ENCODE results near the gene TDRD12. TPM values are rescaled to one million over a fixed set of nuclear protein-coding genes. Genes with fewer than 3 reads are reported as not detected.

TDRD12 gene
- total RNA-seq, 1 experiment from 2014 or later = 1.3 TPM

- H3K27me3 Mint-ChIP-seq (ENCODE audit: low read depth) = no peaks in the 10 kb centered on the region
- H3K27ac ChIP-seq (ENCODE audit: insufficient read length, low read depth, low read length) = no peak overlapping the region
- H2BK5ac ChIP-seq (ENCODE audit: insufficient read length, low read length) = no peak overlapping the region
- no peak for DNase-seq
- no peaks in the 10 kb centered on the region for H3K27me3 ChIP-seq (ENCODE audit: insufficient read depth, low read length)
- no peak overlapping the region for H2AK5ac ChIP-seq (ENCODE audit: insufficient read length, low read length)
- H3K27ac Mint-ChIP-seq = peak overlapping the region; percentile 11 to 73 (median 73); a peak in 5 of 7 replicates
- H3K4me2 ChIP-seq (ENCODE audit: insufficient read depth, insufficient read length, low read length) = no peak overlapping the region
- no peaks in the 10 kb centered on the region for H3K79me1 ChIP-seq (ENCODE audit: insufficient read depth, low read depth, low read length, poor library complexity, severe bottlenecking)
- no peak overlapping the region for H2BK15ac ChIP-seq (ENCODE audit: low read depth, low read length)
- H3T11ph ChIP-seq (ENCODE audit: low read length) = no peak overlapping the region
- TF ChIP-seq CTCF (conservative IDR thresholded peaks at IDR 0.05) = no peak
- no peaks in the 10 kb centered on the region for H3K23me2 ChIP-seq (ENCODE audit: insufficient read length, low read depth, low read length, poor library complexity, severe bottlenecking)
- no peak overlapping the region for H3K18ac ChIP-seq (ENCODE audit: insufficient read length, low read depth, low read length)
- no peak overlapping the region for H3K56ac ChIP-seq (ENCODE audit: insufficient read length, low read depth, low read length)
- H3K9me3 Mint-ChIP-seq = peaks cover 0 to 5% of the 10 kb centered on the region in 2 experiments; a peak in 1 of 5 replicates
- H3K36me3 Mint-ChIP-seq (ENCODE audit: insufficient read depth in 1 of 3, low read depth in 3 of 3) = no peaks in the 10 kb centered on the region; a peak in 2 of 7 replicates
- no peak overlapping the region for H4K8ac ChIP-seq (replicated peaks; ENCODE audit: insufficient read length, low read depth, low read length)
- H4K91ac ChIP-seq (ENCODE audit: insufficient read length, low read depth, low read length) = no peak overlapping the region
- H3K9me3 ChIP-seq (ENCODE audit: control insufficient read depth, low read depth, low read length) = no peaks in the 10 kb centered on the region
- H2BK12ac ChIP-seq (ENCODE audit: insufficient read length, low read depth, low read length) = no peak overlapping the region
- WGBS (ENCODE audit: extremely low coverage, insufficient read length, low lambda C conversion rate) = no CpG with 5 or more reads among the region's 7 CpGs
- H4K5ac ChIP-seq (ENCODE audit: insufficient read length, low read depth, low read length) = no peak overlapping the region
- H4K20me1 ChIP-seq (ENCODE audit: control insufficient read depth, insufficient read depth, insufficient read length) = no peaks in the 10 kb centered on the region
- no peak overlapping the region for H3K4ac ChIP-seq (ENCODE audit: low read depth, low read length)
- H2BK20ac ChIP-seq (ENCODE audit: low read depth, low read length, poor library complexity, severe bottlenecking) = no peak overlapping the region
- H3K4me3 Mint-ChIP-seq = no peak overlapping the region; a peak in 1 of 5 replicates
- no peak overlapping the region for H3K9ac ChIP-seq (ENCODE audit: extremely low read depth, insufficient read length, low read length)
- no peak overlapping the region for H3K23ac ChIP-seq (ENCODE audit: insufficient read length, low read depth, low read length)
- no peaks in the 10 kb centered on the region for H3K4me1 ChIP-seq (ENCODE audit: insufficient read depth, low read length)
- H3K79me2 ChIP-seq (ENCODE audit: insufficient read depth, low read length) = no peaks in the 10 kb centered on the region
- H3K4me1 Mint-ChIP-seq = peaks cover 5 to 12% of the 10 kb centered on the region in 2 experiments
- H2BK120ac ChIP-seq (ENCODE audit: low read depth, low read length, poor library complexity, severe bottlenecking) = no peak overlapping the region
- H3K14ac ChIP-seq (ENCODE audit: insufficient read depth, low read length) = no peak overlapping the region; the same call in 1 of the 2 replicates
- H2AFZ ChIP-seq (ENCODE audit: low read length) = no peak overlapping the region
Measured at GRCh38 chr19:32718286-32718685, 1.3 kb upstream of the TDRD12 start.

Data from H9 (cell line).